Measurements from ENCODE around the gene GDI2.
"Not testable (repeated sequence)": the region's sequence is repeated elsewhere in the genome, so short reads cannot be mapped to it uniquely, and the experiment has no call there.

Gene GDI2

DNA sequence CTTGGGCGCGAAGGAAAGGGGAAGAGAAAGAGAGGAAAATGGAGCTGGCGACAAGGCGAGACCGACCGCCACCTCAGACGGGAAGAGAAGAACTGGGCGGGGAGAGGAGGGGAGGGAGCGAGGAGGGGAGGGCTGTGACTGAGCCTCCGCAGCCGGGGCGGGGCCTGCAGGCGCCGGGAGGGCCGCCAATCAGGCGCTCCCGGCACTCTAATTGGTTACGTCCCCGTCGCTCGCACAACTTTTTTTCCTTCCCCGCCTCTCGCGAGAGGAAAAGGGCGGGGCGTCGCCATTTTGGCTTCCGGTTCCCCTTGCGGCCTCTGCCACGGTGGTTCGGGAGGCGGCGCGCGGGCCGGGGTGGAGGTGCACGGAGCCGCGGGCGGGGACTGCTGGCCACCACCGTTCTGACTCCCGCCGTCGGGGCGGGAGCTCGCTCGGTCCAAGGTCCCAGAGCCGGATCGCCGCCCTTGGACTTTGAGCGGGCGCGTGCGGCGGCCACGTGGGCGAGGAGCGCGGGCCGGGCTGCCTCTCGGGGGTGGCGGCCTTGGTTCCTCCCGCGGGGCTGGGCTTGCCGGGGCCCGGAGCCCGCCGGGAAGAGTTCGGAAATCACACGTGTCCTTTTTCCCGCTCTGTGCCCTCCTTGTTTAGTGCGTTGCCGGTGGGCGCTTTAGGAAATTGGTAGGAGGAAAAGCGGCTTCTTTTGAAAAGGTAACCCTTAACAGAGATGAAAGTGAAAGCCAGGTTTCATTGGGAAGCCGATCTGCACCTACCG lies at the start of gene GDI2:
Gene GDI2, minus strand, starts transcription at position 94 of the 769 bp plus-strand sequence. CDS start 176 bp downstream, outside the sequence.
- DNase-seq: peak; percentile 96

DNA sequence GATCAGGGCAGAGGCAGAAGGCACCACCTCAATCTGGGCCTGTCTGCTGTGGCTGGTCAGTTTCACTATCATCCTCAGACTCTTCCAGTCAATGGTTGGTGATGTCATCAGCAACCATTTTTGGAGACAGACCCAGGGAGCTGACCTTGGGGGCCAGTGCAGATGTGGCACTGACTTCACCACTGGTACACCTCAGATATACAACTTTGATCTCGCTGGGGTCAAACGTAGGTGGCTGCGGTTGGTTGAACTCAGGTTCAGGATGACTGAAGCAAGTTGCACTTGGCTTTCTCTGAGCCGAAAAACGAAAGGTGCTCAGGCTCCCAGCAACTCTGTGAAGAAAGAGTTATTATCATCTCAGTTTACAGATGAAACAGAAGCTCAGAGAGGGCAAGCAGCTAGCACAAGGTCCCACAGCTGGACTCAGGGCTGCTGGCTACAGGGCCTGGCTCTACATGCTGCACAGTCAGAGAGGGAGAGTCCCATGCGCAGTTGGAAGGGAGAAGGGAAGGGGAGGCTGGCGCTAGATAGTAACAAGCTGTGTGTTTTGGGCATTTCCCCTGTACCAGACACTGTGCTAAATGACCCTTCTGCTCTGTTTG lies 49.2 kb upstream of the GDI2 start:
- no peak for DNase-seq

DNA sequence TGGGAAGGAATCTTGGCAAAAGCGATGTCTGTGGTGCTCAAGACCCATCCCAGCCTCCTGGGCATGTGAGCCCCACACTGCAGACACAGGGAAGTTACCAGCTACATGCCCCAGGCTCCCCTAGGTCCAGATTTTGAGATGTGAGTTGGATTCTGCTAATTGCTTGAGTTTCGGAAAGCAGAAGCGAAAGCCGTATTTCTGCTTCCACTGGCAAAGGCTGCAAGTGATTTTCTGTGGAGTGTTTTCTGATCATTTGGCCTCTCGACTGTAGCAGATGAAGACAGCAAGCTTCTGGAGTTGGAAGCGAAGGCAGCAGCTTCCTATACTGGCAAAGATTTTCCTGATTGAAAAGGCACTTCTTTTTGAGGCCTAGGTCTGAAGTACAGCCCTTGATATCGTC lies 46.8 kb upstream of the GDI2 start:
- no peak for DNase-seq

DNA sequence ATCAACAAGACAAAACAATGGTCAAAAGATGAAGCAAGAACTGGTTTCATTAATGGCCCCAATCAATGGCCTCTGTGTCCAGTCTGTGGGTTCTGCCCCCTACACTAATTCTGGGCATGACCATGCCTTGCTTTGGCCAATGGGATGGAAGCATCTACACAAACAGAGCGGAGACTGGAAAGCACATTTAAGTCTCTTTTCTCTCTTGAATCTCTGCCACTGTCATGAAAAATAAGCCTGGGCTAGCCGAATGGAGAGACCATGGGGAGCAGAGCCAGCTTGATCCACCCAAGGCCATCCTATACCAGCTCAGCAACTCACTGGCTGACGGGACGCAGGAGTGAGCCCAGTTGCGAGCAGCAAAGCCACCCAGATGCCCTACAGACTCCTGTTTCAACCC lies 45.6 kb upstream of the GDI2 start:
- no peak for DNase-seq

DNA sequence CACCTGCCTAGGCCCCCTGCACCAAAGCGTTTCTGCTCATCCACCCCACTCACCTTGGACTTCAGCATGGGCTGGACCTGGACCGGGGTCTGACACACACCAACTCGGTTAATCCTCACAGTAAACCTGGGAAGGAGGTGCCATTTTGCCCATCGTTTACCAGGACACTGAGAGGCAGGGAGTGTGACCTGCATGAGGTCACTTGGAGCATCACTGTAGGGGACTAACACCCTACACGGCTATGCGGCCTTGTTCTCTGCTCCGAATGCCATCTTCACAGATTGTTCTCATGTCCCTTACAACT lies 43.4 kb upstream of the GDI2 start:
- no peak for DNase-seq

DNA sequence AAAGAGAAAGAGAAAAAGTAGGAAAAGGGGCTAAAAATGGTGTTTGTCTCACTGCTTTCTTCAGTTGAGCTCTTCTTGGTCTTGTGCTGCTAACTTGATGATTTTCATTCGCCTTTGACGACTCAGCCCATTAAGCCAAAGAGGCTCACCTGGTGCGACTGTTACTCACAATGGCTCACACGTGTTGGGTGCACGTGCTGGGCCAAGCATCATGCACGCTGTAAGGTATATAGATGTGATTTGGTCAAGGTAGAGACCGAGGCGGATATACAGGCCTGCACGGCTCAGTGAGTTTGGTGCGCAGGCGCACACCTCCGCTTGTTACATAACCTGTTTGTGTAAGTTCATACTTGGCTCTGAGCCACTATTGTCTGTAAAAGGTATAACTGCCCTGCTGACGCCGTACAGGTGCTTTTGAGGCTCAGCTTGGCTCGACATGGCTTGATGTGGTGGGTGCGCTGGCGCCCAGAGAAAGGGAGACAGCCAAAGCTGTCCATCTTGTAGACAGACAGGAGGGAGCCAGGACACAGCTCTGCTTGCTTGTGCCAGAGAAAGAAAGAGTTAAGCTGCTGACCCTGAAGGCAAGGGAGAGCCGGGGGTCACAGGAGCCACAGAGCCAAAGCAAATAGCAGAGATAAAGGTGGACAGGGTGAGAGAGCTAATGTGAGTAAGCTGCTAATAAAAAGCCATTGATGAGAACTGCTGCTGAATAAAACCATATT lies 42.9 kb upstream of the GDI2 start:
- DNase-seq: no peak

DNA sequence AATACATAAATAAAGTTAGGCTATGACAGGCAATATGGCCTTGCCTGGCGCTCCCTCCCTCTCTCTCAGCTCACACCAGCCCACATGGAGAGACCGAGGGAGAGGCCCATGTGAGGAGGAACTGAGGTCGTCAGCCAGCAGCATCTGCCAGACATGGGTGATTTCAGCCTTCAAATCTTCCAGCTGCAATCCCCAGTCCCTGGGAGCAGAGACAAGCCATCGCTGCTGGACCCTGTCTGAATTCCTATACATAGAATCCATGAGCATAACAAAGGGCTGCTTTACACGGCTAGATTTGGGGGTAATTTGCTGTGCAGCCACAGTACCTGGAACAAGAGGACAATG lies 40.9 kb upstream of the GDI2 start:
- DNase-seq: no peak

DNA sequence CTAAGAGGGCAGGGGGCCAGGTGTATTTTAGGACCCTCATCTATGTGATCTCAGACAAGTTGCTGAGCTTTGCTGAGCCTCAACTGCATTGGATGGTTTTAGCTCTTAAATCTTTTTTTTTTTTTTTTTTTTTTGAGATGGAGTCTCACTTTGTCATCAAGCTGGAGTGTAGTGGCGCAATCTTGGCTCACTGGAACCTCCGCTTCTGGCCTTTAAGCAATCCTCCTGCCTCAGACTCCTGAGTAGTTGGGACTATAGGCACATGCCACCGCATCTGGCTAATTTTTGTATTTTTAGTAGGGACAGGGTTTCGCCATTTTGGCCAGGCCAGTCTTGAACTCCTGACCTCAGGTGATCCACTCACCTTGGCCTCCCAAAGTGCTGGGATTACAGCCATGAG lies 33.4 kb upstream of the GDI2 start:
- DNase-seq: not testable (repeated sequence)

DNA sequence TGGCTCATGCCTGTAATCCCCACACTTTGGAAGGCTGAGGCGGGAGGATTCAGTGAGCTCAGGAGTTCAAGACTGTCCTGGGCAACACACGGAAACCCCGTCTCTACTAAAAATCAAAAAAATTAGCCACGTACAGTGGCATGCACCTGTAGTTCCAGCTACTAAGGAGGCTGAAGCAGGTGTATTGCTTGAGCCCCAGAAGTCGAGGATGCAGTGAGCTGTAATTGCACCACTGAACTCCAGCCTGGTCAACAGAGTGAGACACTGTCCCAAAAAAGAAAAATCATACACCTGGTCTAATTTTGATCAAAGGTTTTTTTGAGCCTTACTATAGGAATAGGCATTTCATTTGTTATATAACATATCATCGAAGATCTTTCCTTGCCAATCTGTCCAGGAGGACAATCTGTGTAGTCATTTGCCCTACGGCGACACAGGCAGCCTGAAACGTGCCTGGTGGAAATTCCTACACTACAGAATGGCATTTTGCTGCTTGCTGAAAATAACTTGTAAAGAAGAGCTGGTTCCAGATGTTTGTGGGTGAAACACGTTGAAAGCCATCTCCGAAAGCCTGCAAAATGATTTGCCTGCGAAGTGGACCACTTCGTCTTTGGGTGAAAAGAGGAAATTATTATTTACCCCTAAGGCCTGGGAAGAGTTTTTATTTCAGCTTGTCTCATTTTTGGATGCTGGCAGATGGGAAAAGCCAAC lies 31.3 kb upstream of the GDI2 start:
- DNase-seq: no peak

DNA sequence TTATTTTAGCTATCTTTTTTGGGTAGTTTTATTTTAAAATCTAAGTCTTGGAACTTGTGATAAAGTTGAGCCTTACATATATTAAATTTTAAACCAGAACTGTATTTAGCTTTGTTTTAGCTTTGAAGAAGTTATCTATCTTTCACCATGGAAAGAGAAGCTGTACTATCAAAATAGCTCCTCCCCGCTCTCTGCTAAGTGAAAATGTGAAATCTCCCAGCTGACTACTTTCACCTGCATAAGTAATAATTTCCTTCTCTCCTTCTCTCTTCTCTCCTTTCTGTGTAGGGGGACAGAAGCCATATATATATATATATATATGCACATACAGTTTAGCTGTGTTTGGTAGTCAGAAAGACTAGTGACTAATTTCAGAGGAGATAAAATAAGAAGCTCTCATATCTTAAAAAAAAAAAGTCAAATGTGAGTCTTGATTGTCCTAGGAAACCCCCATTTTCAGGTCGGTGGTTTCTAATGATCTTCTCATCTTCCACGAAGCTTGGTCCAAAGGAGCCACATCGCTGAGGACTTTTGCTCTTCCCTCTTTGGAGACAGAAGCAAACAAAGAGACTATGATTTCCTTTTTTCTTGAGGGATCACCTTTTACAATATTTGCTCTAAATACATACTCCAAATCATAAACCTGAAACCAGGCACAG lies 30.6 kb upstream of the GDI2 start:
- no peak for DNase-seq

DNA sequence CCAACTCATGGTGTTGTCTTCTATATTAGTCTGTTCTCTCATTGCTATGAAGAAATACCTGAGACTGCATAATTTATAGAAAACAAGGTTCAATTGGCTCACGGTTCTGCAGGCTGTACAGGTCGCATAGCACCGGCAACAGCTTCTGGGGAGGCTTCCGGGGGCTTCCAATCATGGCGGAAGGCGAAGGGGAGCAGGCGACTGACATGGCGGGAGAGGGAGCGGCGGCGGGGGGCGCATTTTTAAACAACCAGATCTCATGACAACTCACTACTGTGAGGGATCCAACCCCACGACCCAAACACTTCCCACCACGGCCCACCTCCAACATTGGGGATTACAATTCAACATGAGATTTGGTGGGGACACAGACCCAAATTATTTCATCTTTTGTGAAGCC lies 28.7 kb upstream of the GDI2 start:
- DNase-seq: no peak

DNA sequence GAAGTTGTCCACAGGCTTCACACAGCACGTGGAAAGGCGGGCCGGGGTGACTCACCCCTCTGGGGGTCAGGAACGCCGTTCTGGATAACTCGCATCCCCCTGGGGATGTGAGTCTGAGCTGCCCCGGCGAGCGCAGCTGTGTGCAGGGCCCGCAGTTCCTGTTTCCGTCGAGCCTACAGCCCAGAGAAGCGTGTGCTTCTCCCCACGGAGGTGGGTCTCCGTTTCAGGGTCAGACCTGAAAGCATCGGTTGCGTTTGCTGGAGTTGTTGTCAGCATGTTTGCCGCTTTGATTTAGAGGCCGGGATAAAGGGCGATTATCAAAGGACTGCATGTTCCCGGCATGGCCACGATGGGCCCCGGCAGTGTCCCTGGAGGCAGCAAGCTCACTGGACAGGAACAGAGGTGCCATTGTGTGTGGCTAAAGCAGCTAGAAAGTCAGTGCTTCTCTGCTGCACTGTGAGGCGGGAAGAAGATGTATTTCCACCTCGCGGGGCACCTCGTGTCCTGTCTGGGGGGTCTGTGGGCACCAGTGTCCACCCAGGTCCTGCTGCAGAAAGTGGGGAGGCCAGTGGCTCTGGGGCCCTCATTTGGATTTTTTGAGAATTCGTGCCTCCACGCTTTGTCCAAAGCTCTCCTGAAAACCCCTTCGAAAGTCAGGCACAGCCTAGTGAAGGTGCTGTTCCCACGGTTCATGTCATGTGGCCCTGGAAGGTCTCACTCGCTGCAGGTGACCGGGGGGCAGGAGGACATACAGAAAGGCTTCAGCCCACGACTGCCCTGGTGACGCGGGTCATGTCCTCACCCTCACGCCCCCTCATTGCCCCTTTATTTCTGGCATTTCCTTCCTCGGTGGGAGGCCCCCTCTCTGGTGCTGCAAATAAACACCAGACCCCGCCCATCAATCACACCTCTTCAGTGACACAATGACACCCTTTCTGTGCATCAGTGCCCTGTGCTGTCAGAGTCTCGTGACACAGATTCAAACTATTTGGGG lies 27.4 kb upstream of the GDI2 start:
- no peak for DNase-seq

DNA sequence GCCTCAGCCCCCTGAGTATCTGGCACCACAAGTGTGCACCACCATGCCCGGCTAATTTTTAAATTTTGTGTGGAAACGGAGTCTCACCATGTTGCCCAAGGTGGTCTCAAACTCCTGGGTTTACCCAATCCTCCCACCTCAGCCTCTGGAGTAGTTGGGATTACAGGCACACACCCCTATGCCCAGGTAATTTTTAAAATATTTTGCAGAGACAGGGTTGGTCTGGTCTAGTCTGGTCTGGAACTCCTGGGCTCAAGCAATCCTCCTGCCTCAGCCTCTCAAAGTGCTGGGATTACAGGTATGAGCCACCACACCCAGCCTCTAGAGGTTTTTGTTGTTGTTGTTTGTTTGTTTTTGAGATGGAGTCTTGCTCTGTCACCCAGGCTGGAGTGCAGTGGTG lies 22.9 kb upstream of the GDI2 start:
- not testable (repeated sequence) for DNase-seq

DNA sequence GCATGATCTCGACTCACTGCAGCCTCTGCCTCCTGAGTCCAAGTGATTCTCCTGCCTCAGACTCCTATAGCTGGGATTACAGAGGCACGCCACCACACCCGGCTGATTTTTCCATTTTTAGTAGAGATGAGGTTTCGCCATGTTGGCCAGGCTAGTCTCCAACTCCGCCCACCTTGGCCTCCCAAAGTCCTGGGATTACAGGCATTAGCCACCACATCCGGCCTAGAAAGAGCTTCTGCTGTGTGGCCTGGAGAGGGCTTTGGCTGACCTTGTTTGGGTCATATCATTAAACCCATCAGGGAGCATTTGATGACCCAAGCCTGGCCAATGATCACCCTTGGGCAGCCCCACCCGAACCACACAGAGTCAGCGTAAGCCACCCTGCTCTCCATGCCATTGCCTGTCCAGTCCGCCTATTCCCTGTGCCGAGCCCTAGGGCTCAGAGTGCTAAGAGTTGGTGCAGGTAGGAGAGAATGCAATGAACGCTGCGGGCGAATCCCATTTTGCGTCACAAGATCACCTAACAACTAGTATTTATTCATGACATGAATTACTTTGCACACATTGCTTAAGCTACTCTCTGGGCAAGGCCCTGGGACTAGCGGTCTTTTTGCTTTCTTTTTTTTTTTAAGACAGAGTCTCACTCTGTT lies 22.3 kb upstream of the GDI2 start:
- no peak for DNase-seq

DNA sequence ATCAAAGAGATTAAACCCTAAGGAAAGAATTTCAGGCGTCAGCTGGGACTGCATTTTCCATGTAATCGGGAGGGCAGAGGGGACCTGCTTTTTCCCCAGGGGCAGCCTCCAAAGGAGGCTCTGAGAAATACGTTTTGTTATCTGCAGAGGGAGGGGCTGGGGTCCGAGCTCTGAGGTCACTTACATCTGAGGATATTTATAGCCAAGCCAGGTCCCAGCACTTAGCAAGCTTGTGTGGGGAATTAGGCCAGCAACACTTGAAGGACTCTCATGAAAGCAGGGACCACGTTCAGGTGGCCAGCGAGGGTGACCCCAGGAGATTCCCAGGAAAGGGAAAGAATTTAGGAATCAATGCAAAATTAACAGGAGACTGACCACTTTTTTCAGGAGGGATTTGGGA lies 20.6 kb upstream of the GDI2 start:
- DNase-seq: no peak

DNA sequence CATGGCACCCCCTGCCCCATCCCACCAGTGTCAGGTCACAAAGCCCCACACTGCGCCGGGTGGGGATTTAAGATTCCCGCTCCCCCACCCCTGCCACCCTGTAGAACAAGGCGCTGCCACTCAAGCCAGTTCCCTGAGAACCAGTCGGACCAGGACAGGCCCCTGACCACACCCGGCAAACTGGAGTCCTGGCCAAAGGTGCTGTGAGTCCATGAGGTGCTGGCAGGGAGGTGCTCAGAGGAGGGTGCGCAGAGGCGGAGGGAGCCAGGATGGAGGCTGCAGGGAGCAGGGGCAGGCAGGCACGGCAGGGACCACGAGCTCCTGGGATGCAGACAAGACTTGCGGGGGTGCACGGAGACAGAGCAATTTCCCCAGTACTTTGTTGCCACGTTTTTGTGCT lies 19.7 kb upstream of the GDI2 start:
- DNase-seq: no peak

DNA sequence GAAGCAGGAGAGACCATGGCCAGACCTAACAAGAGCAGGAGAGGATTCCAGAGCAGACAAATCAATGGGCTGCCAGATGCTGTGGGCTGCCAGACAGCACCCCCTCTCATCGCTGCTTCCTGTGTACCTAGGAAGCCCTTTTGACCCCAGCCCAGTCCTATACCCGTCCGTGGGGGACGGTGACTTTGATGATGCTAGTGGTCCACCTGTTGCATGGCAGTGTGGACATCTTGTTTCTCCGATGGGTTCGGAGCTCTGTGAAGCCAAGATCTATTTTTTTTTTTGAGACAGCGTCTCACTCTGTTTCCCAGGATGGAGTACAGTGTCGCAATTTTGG lies 18.2 kb upstream of the GDI2 start:
- no peak for DNase-seq

DNA sequence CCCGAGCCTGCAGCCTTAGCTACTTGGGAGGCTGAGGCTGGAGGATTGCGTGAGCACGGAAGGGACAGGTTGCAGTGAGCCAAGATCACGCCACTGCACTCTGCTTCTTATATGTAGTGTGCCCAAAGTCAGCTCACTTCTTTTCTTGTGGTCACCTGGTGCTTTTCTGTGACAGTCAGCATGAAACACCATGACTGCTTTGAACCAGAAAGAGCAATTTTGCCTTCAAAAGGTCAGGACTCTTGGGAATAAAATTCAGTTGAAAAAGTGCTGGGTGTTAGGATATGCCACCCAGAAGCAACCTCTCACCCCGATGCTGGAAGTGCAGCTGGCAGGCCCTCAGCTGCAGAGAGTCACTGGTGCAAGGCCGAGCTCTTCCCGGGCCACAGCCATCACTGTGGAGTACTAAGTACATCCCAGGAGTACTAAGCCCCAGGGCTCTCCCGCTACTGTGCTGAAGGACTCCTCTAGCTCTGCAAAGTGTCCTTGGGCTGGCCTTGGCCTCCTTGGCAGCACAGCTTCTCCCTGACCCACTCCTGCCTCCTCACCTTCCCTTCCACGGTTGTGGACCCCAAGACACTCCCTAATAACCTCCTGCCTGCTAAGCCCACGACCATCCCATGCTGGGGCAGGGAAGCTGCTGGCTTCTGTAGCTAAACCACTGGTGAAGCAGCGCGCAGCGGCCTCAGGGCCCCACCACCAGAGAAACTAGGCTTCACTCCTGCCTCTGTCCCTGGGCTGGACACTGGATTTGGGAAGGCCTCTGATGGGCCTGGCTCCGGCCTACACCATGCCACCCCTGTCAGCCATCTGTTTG lies 17.6 kb upstream of the GDI2 start:
- DNase-seq: no peak

DNA sequence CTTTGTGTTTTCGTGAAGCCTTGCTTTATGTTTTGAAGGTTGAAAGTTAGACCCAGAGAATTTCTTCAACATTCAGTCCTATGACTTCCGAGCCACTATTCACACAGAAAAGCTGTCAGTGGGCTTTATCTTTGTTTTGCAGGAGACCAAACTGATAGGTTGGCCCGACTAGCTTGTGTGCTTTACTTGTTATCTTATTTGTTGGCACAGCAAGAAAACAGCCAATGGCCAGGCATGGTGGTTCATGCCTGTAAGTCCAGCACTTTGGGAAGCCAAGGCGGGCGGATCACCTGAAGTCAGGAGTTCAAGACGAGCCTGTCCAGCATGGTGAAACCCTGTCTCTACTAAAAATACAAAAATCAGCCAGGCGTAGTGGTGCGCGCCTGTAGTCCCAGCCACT lies 16.0 kb upstream of the GDI2 start:
- DNase-seq: no peak

DNA sequence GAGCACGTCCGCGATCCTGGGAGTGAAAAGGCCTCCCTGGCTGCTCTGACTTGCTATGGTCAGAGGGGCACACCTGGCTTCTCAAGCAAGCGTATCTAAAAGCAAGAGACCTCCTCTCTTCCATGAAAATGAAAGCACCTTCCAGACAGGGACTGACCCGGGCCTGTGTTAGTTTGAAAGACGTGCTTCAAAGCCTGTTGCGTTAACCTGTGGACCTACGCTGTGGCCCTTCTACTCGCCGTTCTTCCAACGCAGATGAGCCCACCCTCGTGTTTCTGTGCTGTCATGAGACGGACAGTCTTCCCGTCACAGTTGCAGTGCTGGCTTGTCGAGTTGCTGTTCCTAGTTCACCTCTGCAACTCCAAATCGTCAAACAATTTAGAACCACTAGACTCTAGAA lies 15.5 kb upstream of the GDI2 start:
- no peak for DNase-seq

DNA sequence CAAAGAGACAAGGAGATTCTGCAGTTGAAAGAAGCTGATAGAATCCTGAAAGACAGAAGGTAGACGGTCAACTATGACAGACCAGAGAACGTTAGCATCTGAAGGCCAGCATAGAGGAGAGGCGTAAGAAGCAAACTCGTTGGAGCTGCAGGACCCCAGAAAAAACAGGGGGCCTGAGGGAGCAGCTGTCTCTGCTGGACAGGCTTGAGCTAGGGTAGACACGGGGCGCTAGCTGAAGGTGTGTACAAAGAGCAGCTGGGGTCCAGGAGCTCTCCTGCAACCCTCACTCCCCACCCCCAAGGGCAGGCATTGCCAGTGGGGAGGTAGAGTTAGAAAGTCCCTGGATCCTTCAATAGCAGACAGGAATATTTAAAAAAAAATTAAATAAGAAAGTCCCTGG lies 14.6 kb upstream of the GDI2 start:
- DNase-seq: no peak

Measured in activated effector memory CD4-positive, alpha-beta T cell treated with Interleukin-2 at 50 U/mL for 16 hours (primary cell).